Thyroid gland (tissue), 4 donors: ENCODE data around the gene NAV2. TPM values are rescaled to one million over a fixed set of nuclear protein-coding genes. Genes with fewer than 3 reads are reported as not detected.
A peak's percentile ranks its signal among the peaks of the same experiment; 100 is the strongest.

Experiments used
- DNase-seq, 2 donors: peaks; one replicate each; pipeline ENCODE4 v3.0.0-alpha.2; 2019
- H3K27ac ChIP-seq, 3 donors: fragments of 200-600 bp; sonication (generic); 1 replicate in 2 of 3; 2 replicates in 1 of 3; pipeline ENCODE4 v1.5.1; 2016 to 2019; ENCODE audit warnings: mild to moderate bottlenecking in 1 of 3, moderate library complexity in 1 of 3
- H3K27me3 ChIP-seq: fragments of 200-600 bp; sonication (generic); one replicate; pipeline ENCODE4 v1.5.1; 2019
- H3K36me3 ChIP-seq, 2 donors: fragments of 200-600 bp; sonication (generic); one replicate each; pipeline ENCODE4 v1.5.1; 2016 to 2019
- H3K4me1 ChIP-seq, 2 donors: fragments of 200-600 bp; sonication (generic); one replicate each; pipeline ENCODE4 v1.5.1; 2017 to 2019
- H3K4me3 ChIP-seq, 3 donors: fragments of 200-600 bp; sonication (generic); replicated peaks in 1 of 3; 1 replicate in 2 of 3; 2 replicates in 1 of 3; pipeline ENCODE4 v1.5.1; 2016; ENCODE audit warnings: mild to moderate bottlenecking in 1 of 3
- H3K9me3 ChIP-seq: fragments of 200-600 bp; sonication (generic); one replicate; pipeline ENCODE4 v1.5.1; 2017
- POLR2A ChIP-seq, 2 donors: fragments of 450-650 bp; IDR thresholded peaks; one replicate each; pipeline ENCODE4 v1.6.1; 2017; ENCODE audit warnings: antibody characterized with exemption in 2 of 2, mild to moderate bottlenecking in 2 of 2, moderate library complexity in 1 of 2
- WGBS, 2 donors: methylation state at CpG; one replicate each; pipeline ENCODE4 v1.1.5; 2017; 5-methylcytosine and 5-hydroxymethylcytosine counted together
- intact Hi-C: fragments of 100-400 bp; cut with DNase I; formaldehyde crosslinking; loops from one replicate; pipeline ENCODE4 v1.15.1; 2023
- total RNA-seq, 4 donors: library from RNA; depleted of rRNA; stranded (reverse); fragments of >200 nt; gene quantifications; one replicate each; pipeline ENCODE4 v1.2.3, GENCODE V29; 2016
- TF ChIP-seq, protein P1 (sequence below), 6 experiments: fragments of 200-600 bp in 3 of 6; fragments of 450-650 bp in 3 of 6; sonication (generic) in 3 of 6; IDR thresholded peaks; one replicate each; pipeline ENCODE4 v1.5.1; 2016 to 2019; ENCODE audit warnings: antibody characterized with exemption in 6 of 6, mild to moderate bottlenecking in 2 of 6, inconsistent platforms in 1 of 6, moderate library complexity in 1 of 6

Gene NAV2
- total RNA-seq, 4 donors from 2014 or later: 34.8 to 88.6 (median 54.5) TPM

DNA sequence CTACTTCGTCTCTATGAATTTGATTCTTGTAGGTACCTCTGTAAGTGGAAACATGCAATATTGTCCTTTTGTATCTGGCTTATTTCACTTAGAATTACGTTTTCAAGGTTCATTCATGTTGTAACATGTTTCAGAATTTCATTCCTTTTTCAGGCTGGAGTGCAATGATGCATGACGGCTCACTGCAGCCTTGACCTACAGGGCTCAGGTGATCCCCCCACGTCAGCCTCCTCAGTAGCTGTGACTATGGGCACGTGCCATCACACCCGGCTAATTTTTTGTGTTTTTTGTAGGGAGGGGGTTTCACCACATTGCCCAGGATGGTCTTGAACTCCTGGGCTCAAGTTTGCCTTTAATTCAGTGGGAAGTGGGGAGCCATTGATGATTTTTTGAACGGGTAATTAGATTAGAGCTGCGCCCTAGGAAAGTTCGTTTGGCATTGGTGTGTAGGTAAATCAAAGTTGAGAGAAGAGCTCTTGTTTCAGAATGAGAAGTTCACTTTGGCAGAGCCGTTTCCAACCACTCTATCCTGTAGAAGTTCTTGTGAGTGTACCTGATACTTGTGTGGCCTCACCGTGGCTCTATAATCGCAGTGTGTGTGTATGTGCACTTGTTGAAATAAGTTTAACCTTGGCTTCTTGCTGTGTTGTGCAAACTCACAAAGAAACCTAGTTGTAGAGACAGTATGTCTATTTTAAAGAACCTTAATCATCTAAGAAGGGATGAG is 115.9 kb downstream of the NAV2 start:
- Histone ChIP-seq H3K27ac (peak overlapping the region in 1 of 3 donors; percentile 38), H3K4me1 (peaks cover 14 to 32% of the 10 kb centered on the region in 2 donors), H3K36me3 (peaks cover 0 to 1% of the 10 kb centered on the region in 2 donors), H3K27me3 (no peaks in the 10 kb centered on the region), H3K9me3 (no peaks in the 10 kb centered on the region), H3K4me3 (no peak overlapping the region)
- intact Hi-C loops: no loop called here
- TF ChIP-seq, protein P1, sequence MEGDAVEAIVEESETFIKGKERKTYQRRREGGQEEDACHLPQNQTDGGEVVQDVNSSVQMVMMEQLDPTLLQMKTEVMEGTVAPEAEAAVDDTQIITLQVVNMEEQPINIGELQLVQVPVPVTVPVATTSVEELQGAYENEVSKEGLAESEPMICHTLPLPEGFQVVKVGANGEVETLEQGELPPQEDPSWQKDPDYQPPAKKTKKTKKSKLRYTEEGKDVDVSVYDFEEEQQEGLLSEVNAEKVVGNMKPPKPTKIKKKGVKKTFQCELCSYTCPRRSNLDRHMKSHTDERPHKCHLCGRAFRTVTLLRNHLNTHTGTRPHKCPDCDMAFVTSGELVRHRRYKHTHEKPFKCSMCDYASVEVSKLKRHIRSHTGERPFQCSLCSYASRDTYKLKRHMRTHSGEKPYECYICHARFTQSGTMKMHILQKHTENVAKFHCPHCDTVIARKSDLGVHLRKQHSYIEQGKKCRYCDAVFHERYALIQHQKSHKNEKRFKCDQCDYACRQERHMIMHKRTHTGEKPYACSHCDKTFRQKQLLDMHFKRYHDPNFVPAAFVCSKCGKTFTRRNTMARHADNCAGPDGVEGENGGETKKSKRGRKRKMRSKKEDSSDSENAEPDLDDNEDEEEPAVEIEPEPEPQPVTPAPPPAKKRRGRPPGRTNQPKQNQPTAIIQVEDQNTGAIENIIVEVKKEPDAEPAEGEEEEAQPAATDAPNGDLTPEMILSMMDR (IDR thresholded peaks at IDR 0.05): no peak
- WGBS, 2 donors: 49 to 53% methylated on average over 12 of the region's 12 CpGs
- peak; percentile 42 to 62 for DNase-seq

DNA sequence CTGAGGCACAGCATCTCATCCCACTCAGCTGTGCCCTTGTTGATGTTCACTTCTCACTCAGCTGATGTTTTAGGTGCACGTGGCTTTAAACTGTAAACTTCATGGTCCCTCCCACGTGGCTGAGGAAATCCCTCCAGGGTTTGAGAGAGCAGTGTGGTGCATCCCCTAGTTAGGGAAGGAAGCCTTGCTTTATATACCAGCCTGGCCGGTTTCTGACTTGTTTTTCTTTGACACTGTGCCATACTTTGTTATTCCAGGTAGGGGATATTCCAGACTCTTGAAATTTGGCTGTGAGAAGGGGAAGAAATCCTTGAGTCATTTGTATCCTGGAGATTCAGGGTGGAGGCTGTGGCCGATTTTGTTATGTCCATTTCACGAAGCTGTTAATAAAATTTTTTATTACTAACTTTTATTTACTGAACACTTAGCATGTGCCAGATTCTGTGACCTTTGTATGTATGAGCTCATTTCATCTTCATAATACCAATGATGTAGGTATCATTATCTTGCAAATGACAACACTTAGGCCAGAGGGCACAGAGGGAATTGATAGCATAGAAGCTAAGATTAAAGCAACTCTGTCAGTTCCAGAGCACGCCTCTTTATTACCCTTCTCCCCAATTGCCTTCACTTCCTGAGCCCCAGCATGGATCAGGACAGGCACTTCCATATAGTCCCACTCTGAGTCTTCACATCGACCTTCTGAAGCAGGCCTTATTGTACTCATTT is 116.6 kb downstream of the NAV2 start:
- no peak overlapping the region for H3K4me3 ChIP-seq
- peaks cover 14 to 32% of the 10 kb centered on the region in 2 donors for H3K4me1 ChIP-seq
- peaks cover 0 to 5% of the 10 kb centered on the region in 2 donors for H3K36me3 ChIP-seq
- H3K27ac ChIP-seq: peak overlapping the region in 1 of 3 donors; percentile 38
- peak; percentile 45 to 52 for DNase-seq
- H3K27me3 ChIP-seq: no peaks in the 10 kb centered on the region
- no peak for TF ChIP-seq POLR2A (IDR thresholded peaks at IDR 0.05)
- intact Hi-C loops: no loop called here
- 25 to 40% methylated on average over 7 of the region's 7 CpGs for WGBS, 2 donors
- no peaks in the 10 kb centered on the region for H3K9me3 ChIP-seq

DNA sequence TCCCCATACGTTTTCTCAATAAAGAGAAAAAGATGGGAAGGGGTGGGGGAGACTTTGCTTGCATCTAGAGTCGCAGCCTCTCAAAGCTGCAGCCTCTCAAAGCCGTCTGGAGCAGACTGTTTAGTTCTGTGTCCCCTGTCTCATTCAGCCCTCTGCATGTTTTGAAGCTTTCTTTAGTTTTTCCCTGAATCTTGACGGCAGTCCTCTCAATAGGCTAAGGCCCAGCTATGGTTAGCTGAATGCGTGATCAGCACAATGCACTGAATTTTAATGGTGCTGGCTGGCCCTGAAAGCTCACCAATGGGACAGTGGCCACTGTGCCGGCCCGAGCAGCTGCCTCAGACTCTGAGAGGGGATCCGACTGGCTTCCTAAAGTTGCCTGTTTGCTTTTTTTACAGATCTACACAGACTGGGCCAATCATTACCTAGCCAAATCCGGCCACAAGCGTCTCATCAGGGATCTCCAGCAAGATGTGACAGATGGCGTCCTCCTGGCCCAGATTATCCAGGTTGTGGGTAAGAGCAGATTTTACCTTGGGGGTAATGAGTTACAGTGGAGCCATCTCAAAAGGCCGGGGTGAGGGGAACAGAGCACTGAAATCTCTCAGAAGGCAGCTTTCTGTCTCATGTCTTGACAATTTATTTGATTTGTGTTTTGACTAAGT is 119.6 kb downstream of the NAV2 start:
- Histone ChIP-seq H3K36me3 (peaks cover 0 to 5% of the 10 kb centered on the region in 2 donors), H3K9me3 (no peaks in the 10 kb centered on the region), H3K27ac (no peak overlapping the region), H3K4me1 (peaks cover 14 to 27% of the 10 kb centered on the region in 2 donors), H3K27me3 (no peaks in the 10 kb centered on the region), H3K4me3 (no peak overlapping the region)
- WGBS, 2 donors: 91 to 94% methylated on average over 12 of the region's 12 CpGs
- no peak for TF ChIP-seq POLR2A (IDR thresholded peaks at IDR 0.05)
- TF ChIP-seq, protein P1 (IDR thresholded peaks at IDR 0.05): no peak
- intact Hi-C loops: no loop called here
- DNase-seq: no peak

DNA sequence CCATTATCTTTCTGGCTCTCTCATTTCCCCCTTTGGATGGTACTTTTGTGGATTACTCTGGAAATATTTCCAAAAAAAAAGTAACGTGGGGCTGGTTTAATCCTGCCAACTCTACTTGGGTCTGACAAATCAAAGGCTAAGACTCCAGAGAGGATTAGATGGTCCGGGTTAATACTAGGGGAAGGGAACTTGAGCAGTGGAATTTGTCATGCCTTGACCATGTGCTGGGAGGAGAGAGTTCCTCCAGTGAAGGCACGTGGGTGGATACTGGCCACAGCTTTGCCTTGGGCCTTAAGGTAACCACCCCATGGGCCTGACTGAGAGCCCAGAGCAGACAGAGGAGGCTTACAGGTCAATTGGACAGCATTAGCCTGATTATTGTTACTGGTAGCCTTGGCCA is 120.3 kb downstream of the NAV2 start:
- no peak for DNase-seq
- WGBS, 2 donors: 91 to 95% methylated on average over 3 of the region's 3 CpGs
- Histone ChIP-seq H3K4me1 (peaks cover 14 to 25% of the 10 kb centered on the region in 2 donors), H3K27ac (no peak overlapping the region), H3K27me3 (no peaks in the 10 kb centered on the region), H3K4me3 (no peak overlapping the region), H3K9me3 (no peaks in the 10 kb centered on the region), H3K36me3 (peaks cover 0 to 5% of the 10 kb centered on the region in 2 donors)
- no peak for TF ChIP-seq POLR2A (IDR thresholded peaks at IDR 0.05)
- TF ChIP-seq, protein P1 (IDR thresholded peaks at IDR 0.05): no peak
- intact Hi-C loops: no loop called here

DNA sequence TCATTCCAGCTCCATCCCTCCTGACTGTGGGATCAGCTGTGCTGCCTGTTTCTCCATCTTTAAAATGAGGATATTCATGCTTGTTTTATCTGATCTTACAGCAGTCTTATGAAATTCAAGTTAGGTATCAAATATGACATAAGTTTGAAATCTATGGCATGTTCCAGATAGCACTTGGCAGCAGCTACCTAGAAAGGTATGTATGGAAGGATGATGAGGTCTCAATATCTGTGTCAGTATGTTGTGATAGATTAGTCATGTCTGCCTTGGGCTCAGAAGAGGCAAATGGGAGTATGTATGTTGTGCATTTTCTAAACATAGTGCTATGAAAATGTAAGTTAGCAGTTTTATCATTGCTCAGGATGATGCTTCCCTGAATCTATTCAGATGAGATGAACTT is 122.1 kb downstream of the NAV2 start:
- intact Hi-C loops: no loop called here
- H3K27me3 ChIP-seq: no peaks in the 10 kb centered on the region
- H3K4me1 ChIP-seq: peaks cover 0 to 8% of the 10 kb centered on the region in 2 donors
- peaks cover 0 to 5% of the 10 kb centered on the region in 2 donors for H3K36me3 ChIP-seq
- no peaks in the 10 kb centered on the region for H3K9me3 ChIP-seq
- no peak for TF ChIP-seq POLR2A (IDR thresholded peaks at IDR 0.05)
- TF ChIP-seq, protein P1 (IDR thresholded peaks at IDR 0.05): no peak
- DNase-seq: no peak
- H3K4me3 ChIP-seq: no peak overlapping the region
- no peak overlapping the region for H3K27ac ChIP-seq
